GM23338 (cell line): ENCODE data around the gene NPL. TPM values are rescaled to one million over a fixed set of nuclear protein-coding genes. Genes with fewer than 3 reads are reported as not detected.

Experiments used
- ATAC-seq: fragments of 200-7000 bp; cut with Tn5 transposase; 3 replicates; pipeline ENCODE4 v1.9.1; 2020
- DNase-seq: peaks from one replicate; pipeline ENCODE4 v3.0.0-alpha.2; 2015; ENCODE audit warnings: low spot score
- H2AFZ ChIP-seq: fragments of 200-600 bp; sonication (generic); 2 replicates; pipeline ENCODE4 v1.8.0; 2016; ENCODE audit warnings: antibody characterized with exemption, mild to moderate bottlenecking, moderate library complexity
- H3F3A ChIP-seq: fragments of 200-600 bp; sonication (generic); replicated peaks from 2 replicates; pipeline ENCODE4 v1.8.0; 2017; ENCODE audit warnings: antibody characterized with exemption, mixed run types, low read depth
- H3K27ac ChIP-seq: fragments of 200-600 bp; sonication (generic); 2 replicates; pipeline ENCODE4 v1.6.1; 2016; ENCODE audit warnings: low read depth
- H3K27me3 ChIP-seq: fragments of 200-600 bp; sonication (generic); 2 replicates; pipeline ENCODE4 v1.8.0; 2016; ENCODE audit warnings: mild to moderate bottlenecking, mixed run types, moderate library complexity; ENCODE audit not compliant: insufficient read depth
- H3K36me3 ChIP-seq: fragments of 200-600 bp; sonication (generic); 2 replicates; pipeline ENCODE4 v1.8.0; 2016; ENCODE audit warnings: mild to moderate bottlenecking; ENCODE audit not compliant: insufficient read depth
- H3K4me1 ChIP-seq: fragments of 200-600 bp; sonication (generic); 2 replicates; pipeline ENCODE4 v1.8.0; 2016; ENCODE audit warnings: mild to moderate bottlenecking, moderate library complexity; ENCODE audit not compliant: insufficient read depth
- H3K4me2 ChIP-seq: fragments of 200-600 bp; sonication (generic); 2 replicates; pipeline ENCODE4 v1.7.1; 2017; ENCODE audit warnings: mixed run types
- H3K4me3 ChIP-seq: fragments of 200-600 bp; sonication (generic); 2 replicates; pipeline ENCODE4 v1.6.1; 2016; ENCODE audit warnings: mixed run types
- H3K79me2 ChIP-seq: fragments of 200-600 bp; sonication (generic); replicated peaks from 2 replicates; pipeline ENCODE4 v1.8.0; 2017; ENCODE audit warnings: mild to moderate bottlenecking; ENCODE audit not compliant: insufficient read depth
- H3K9me2 ChIP-seq: fragments of 200-600 bp; sonication (generic); 2 replicates; pipeline ENCODE4 v1.8.0; 2017; ENCODE audit not compliant: insufficient read depth
- H4K20me1 ChIP-seq: fragments of 200-600 bp; sonication (generic); replicated peaks from 2 replicates; pipeline ENCODE4 v1.8.0; 2017; ENCODE audit warnings: mild to moderate bottlenecking; ENCODE audit not compliant: insufficient read depth
- H3K27ac Mint-ChIP-seq: 2 replicates; pipeline ENCODE4 v1.8.0; 2020; ENCODE audit warnings: inconsistent platforms, mild to moderate bottlenecking, moderate library complexity, mixed read lengths
- H3K27me3 Mint-ChIP-seq: 3 replicates; pipeline ENCODE4 v1.8.0; 2022; ENCODE audit warnings: low read depth, mild to moderate bottlenecking, moderate library complexity, mixed read lengths, inconsistent platforms; ENCODE audit not compliant: insufficient read depth, poor library complexity
- H3K36me3 Mint-ChIP-seq: 3 replicates; pipeline ENCODE4 v1.8.0; 2021; ENCODE audit warnings: low read depth, mild to moderate bottlenecking, inconsistent platforms, moderate library complexity, mixed read lengths
- H3K4me1 Mint-ChIP-seq: 3 replicates; pipeline ENCODE4 v1.8.0; 2020; ENCODE audit warnings: mild to moderate bottlenecking, inconsistent platforms, mixed read lengths
- H3K4me3 Mint-ChIP-seq: 3 replicates; pipeline ENCODE4 v1.8.0; 2021; ENCODE audit warnings: moderate library complexity, mild to moderate bottlenecking, inconsistent platforms, mixed read lengths
- H3K9me3 Mint-ChIP-seq: 3 replicates; pipeline ENCODE4 v1.8.0; 2020; ENCODE audit warnings: moderate library complexity, mild to moderate bottlenecking, inconsistent platforms, mixed read lengths
- CREB1 ChIP-seq: fragments of 250-450 bp; sonication (Bioruptor Pico); IDR thresholded peaks from 2 replicates; pipeline ENCODE4 v1.5.0; 2020; ENCODE audit warnings: low read depth, mild to moderate bottlenecking, moderate library complexity
- CTCF ChIP-seq, 2 experiments: fragments of 200-600 bp in 1 of 2; sonication (generic) in 1 of 2; conservative IDR thresholded peaks; 2 replicates each; pipeline versions ENCODE4 v1.5.1 to v1.6.1; 2016 to 2017; ENCODE audit warnings: antibody characterized with exemption in 2 of 2, low read depth in 2 of 2, mild to moderate bottlenecking in 2 of 2, moderate library complexity in 1 of 2
- ETS1 ChIP-seq: IDR thresholded peaks from 2 replicates; pipeline ENCODE4 v1.6.1; 2016; ENCODE audit warnings: antibody characterized with exemption
- EZH2 ChIP-seq: fragments of 200-600 bp; sonication (generic); IDR thresholded peaks from one replicate; pipeline ENCODE4 v1.8.0; 2017; ENCODE audit warnings: antibody characterized with exemption, mild to moderate bottlenecking, low read depth; ENCODE audit not compliant: unreplicated experiment
- EZH2phosphoT487 ChIP-seq: fragments of 200-600 bp; sonication (generic); IDR thresholded peaks from one replicate; pipeline ENCODE4 v1.8.1; 2018; ENCODE audit warnings: antibody characterized with exemption; ENCODE audit not compliant: unreplicated experiment
- JUNB ChIP-seq: IDR thresholded peaks from one replicate; pipeline ENCODE4 v1.6.1; 2016; ENCODE audit warnings: antibody characterized with exemption; ENCODE audit not compliant: unreplicated experiment
- NANOG ChIP-seq: IDR thresholded peaks from 2 replicates; pipeline ENCODE4 v1.6.1; 2016; ENCODE audit warnings: antibody characterized with exemption, borderline replicate concordance
- POLR2AphosphoS5 ChIP-seq: IDR thresholded peaks from 2 replicates; pipeline ENCODE4 v1.6.1; 2016; ENCODE audit warnings: antibody characterized with exemption, low read depth
- REST ChIP-seq: IDR thresholded peaks from one replicate; pipeline ENCODE4 v1.6.1; 2018; ENCODE audit warnings: antibody characterized with exemption; ENCODE audit not compliant: unreplicated experiment
- STAT1 ChIP-seq: IDR thresholded peaks from one replicate; pipeline ENCODE4 v1.6.1; 2016; ENCODE audit warnings: antibody characterized with exemption; ENCODE audit not compliant: unreplicated experiment
- ZNF114 ChIP-seq: fragments of 250-450 bp; sonication (Bioruptor Pico); IDR thresholded peaks from 2 replicates; pipeline ENCODE4 v1.5.0; 2020; ENCODE audit warnings: mild to moderate bottlenecking, moderate library complexity
- ZNF331 ChIP-seq: fragments of 250-450 bp; sonication (Bioruptor Pico); IDR thresholded peaks from 2 replicates; pipeline ENCODE4 v1.5.0; 2020; ENCODE audit warnings: low read depth, mild to moderate bottlenecking, moderate library complexity
- ZNF462 ChIP-seq: fragments of 250-450 bp; sonication (Bioruptor Pico); IDR thresholded peaks from 2 replicates; pipeline ENCODE4 v1.5.0; 2020; ENCODE audit warnings: mild to moderate bottlenecking, moderate library complexity
- polyA plus RNA-seq: library from polyadenylated mRNA; unstranded; fragments of >200 nt; fragmentation: Nextera tagmentation; extraction: Ambion mirVana; gene quantifications from 2 replicates; pipeline ENCODE4 v1.2.1, GENCODE V29; 2016
- total RNA-seq: library from RNA; depleted of rRNA; stranded (reverse); fragments of >200 nt; shearing (Covaris generic); gene quantifications from 2 replicates; pipeline ENCODE4 v1.2.3, GENCODE V29; 2014

Gene NPL
- total and polyA plus RNA-seq, 2 experiments from 2014 or later: 2.4 to 2.8 TPM

GRCh38 chr1:182782587-182782913 is 7.0 kb upstream of the NPL start:
- H3K27ac Mint-ChIP-seq: no peak overlapping the region
- H3K9me2 ChIP-seq: no peaks in the 10 kb centered on the region
- no peak overlapping the region for H3K4me3 Mint-ChIP-seq
- H3K4me3 ChIP-seq: no peak overlapping the region
- no peaks in the 10 kb centered on the region for H3K36me3 ChIP-seq
- DNase-seq (no peak), ATAC-seq (no peak)
- H3K27me3 Mint-ChIP-seq: peaks cover 7% of the 10 kb centered on the region
- no peaks in the 10 kb centered on the region for H3K36me3 Mint-ChIP-seq
- H3K4me1 Mint-ChIP-seq: peaks cover 23% of the 10 kb centered on the region
- no peak overlapping the region for H3K4me2 ChIP-seq
- H3K79me2 ChIP-seq: no peaks in the 10 kb centered on the region
- H3K4me1 ChIP-seq: peaks cover 7% of the 10 kb centered on the region
- no peak overlapping the region for H3K27ac ChIP-seq
- peaks cover 8% of the 10 kb centered on the region; the same call in 1 of the 2 replicates for H3K27me3 ChIP-seq
- H4K20me1 ChIP-seq: no peaks in the 10 kb centered on the region
- H2AFZ ChIP-seq: no peak overlapping the region
- no peaks in the 10 kb centered on the region for H3F3A ChIP-seq
- TF ChIP-seq NANOG (no peak), ZNF462 (CRISPR knock-in tag) (no peak), EZH2phosphoT487 (no peak), STAT1 (no peak), CREB1 (CRISPR knock-in tag) (no peak), ZNF331 (no peak), EZH2 (no peak), JUNB (no peak), REST (no peak), CTCF (conservative IDR thresholded peaks at IDR 0.05; ENCODE audit: low read depth in 2 of 2) (no peak), ETS1 (no peak), ZNF114 (CRISPR knock-in tag) (no peak), POLR2AphosphoS5 (no peak)
- H3K9me3 Mint-ChIP-seq: no peaks in the 10 kb centered on the region
